HCT116 (cell line): ENCODE measurements around the gene TMA16. TPM values are rescaled to one million over a fixed set of nuclear protein-coding genes. Genes with fewer than 3 reads are reported as not detected.

ENCODE experiments used
- ATAC-seq: fragments of 200-7000 bp; cut with Tn5 transposase; 2 replicates; pipeline ENCODE4 v1.9.1; 2020; ENCODE audit warnings: mild to moderate bottlenecking, moderate library complexity
- BruUV-seq: library from RNA; stranded (reverse); fragments of 400-500 nt; replicated peaks from 2 replicates; lab custom pipeline; 2021; lab: Mats Ljungman, UMichigan
- CTCF ChIA-PET: fragments of 300-600 bp; sonication (Branson Sonifier 250); formaldehyde crosslinking; loops from one replicate; lab custom pipeline; 2021; ENCODE audit warnings: antibody characterized with exemption; lab: Charles Lee
- POLR2A ChIA-PET: fragments of 300-600, 350-600 bp; sonication (Branson Sonifier 250); formaldehyde crosslinking; loops from one replicate; lab custom pipeline; 2021; ENCODE audit warnings: antibody characterized with exemption; lab: Charles Lee
- RAD21 ChIA-PET, 2 experiments: fragments of 300-600 bp; sonication (Branson Sonifier 250); formaldehyde crosslinking; loops; one replicate each; lab custom pipeline; 2023; ENCODE audit warnings: low total read pairs in 2 of 2; ENCODE audit not compliant: uncharacterized antibody in 2 of 2, unreplicated experiment in 2 of 2, low non-redundant PET in 1 of 2; lab: Charles Lee
- DNase-seq: peaks from one replicate; pipeline ENCODE4 v3.0.0-alpha.2; 2010; ENCODE audit warnings: low read depth, low spot score
- H2AFZ ChIP-seq: fragments of 200-600 bp; shearing (Covaris generic), sonication (generic); 2 replicates; pipeline ENCODE4 v1.6.1; 2017; ENCODE audit warnings: low read depth, mixed run types, mixed read lengths, antibody characterized with exemption, low read length; ENCODE audit not compliant: poor library complexity, severe bottlenecking
- H3K27ac ChIP-seq: 2 replicates; pipeline ENCODE4 v1.5.1; 2012; ENCODE audit warnings: low read depth, low read length
- H3K27me3 ChIP-seq: fragments of 200-600 bp; sonication (generic); 2 replicates; pipeline ENCODE4 v1.6.1; 2016; ENCODE audit warnings: mixed run types, low read length, mixed read lengths; ENCODE audit not compliant: insufficient read depth
- H3K36me3 ChIP-seq, 2 experiments: fragments of 200-500 bp in 1 of 2; fragments of 200-600 bp in 1 of 2; sonication (Bioruptor generic) in 1 of 2; sonication (generic) in 1 of 2; 2 replicates each; pipeline versions ENCODE4 v1.5.1 to v1.6.1; 2014 to 2016; ENCODE audit warnings: low read length in 2 of 2, inconsistent platforms in 1 of 2, mixed read lengths in 1 of 2, mixed run types in 1 of 2; ENCODE audit not compliant: insufficient read depth in 2 of 2, control insufficient read depth in 1 of 2
- H3K4me1 ChIP-seq, 2 experiments: fragments of 200-600 bp in 1 of 2; sonication (generic) in 1 of 2; 2 replicates each; pipeline versions ENCODE4 v1.5.1 to v1.6.1; 2012 to 2017; ENCODE audit warnings: low read length in 2 of 2, inconsistent platforms in 1 of 2, mild to moderate bottlenecking in 1 of 2, mixed read lengths in 1 of 2, mixed run types in 1 of 2, moderate library complexity in 1 of 2; ENCODE audit not compliant: insufficient read depth in 2 of 2, control insufficient read depth in 1 of 2
- H3K4me2 ChIP-seq: fragments of 200-600 bp; sonication (generic); 2 replicates; pipeline ENCODE4 v1.6.1; 2017; ENCODE audit warnings: mixed run types, low read length, mixed read lengths
- H3K4me3 ChIP-seq, 2 experiments: fragments of 200-600 bp in 1 of 2; sonication (generic) in 1 of 2; replicated peaks in 1 of 2; 2 replicates each; pipeline ENCODE4 v1.5.1; 2011 to 2016; ENCODE audit warnings: low read length in 2 of 2, control low read depth in 1 of 2, low read depth in 1 of 2, mild to moderate bottlenecking in 1 of 2, mixed read lengths in 1 of 2, mixed run types in 1 of 2
- H3K79me2 ChIP-seq: fragments of 200-600 bp; sonication (generic); 2 replicates; pipeline ENCODE4 v1.6.1; 2017; ENCODE audit warnings: mild to moderate bottlenecking, mixed run types, low read length, moderate library complexity, mixed read lengths; ENCODE audit not compliant: insufficient read depth
- H3K9ac ChIP-seq: fragments of 200-600 bp; sonication (generic); 2 replicates; pipeline ENCODE4 v1.6.1; 2016; ENCODE audit warnings: low read length, mixed read lengths
- H3K9me2 ChIP-seq: fragments of 200-600 bp; sonication (generic), shearing (Covaris generic); 2 replicates; pipeline ENCODE4 v1.6.1; 2017; ENCODE audit warnings: mixed run types, mild to moderate bottlenecking, moderate library complexity; ENCODE audit not compliant: insufficient read depth
- H3K9me3 ChIP-seq, 2 experiments: fragments of 200-500 bp in 1 of 2; fragments of 200-600 bp in 1 of 2; sonication (Bioruptor generic) in 1 of 2; sonication (generic) in 1 of 2; 2 replicates each; pipeline ENCODE4 v1.6.1; 2014 to 2017; ENCODE audit warnings: low read length in 2 of 2, mixed read lengths in 2 of 2, inconsistent platforms in 1 of 2, low read depth in 1 of 2, mild to moderate bottlenecking in 1 of 2, mixed run types in 1 of 2, moderate library complexity in 1 of 2; ENCODE audit not compliant: control insufficient read depth in 1 of 2, insufficient read depth in 1 of 2
- H4K20me1 ChIP-seq: fragments of 200-600 bp; sonication (generic), shearing (Covaris generic); 2 replicates; pipeline ENCODE4 v1.6.1; 2017; ENCODE audit warnings: mixed run types, mild to moderate bottlenecking, moderate library complexity; ENCODE audit not compliant: insufficient read depth
- CEBPB ChIP-seq: IDR thresholded peaks from 2 replicates; pipeline ENCODE4 v1.6.1; 2012; ENCODE audit warnings: low read depth
- EGR1 ChIP-seq: IDR thresholded peaks from 2 replicates; pipeline ENCODE4 v1.6.1; 2012; ENCODE audit warnings: low read depth
- ELF1 ChIP-seq: IDR thresholded peaks from 2 replicates; pipeline ENCODE4 v1.6.1; 2012; ENCODE audit warnings: low read depth, borderline replicate concordance
- EZH2 ChIP-seq: fragments of 200-600 bp; sonication (generic); IDR thresholded peaks from 2 replicates; pipeline ENCODE4 v1.6.1; 2017; ENCODE audit warnings: antibody characterized with exemption, mixed run types
- FOSL1 ChIP-seq: IDR thresholded peaks from 2 replicates; pipeline ENCODE4 v1.6.1; 2012; ENCODE audit warnings: low read depth
- JUND ChIP-seq: IDR thresholded peaks from 2 replicates; pipeline ENCODE4 v1.6.1; 2012
- POLR2A ChIP-seq: IDR thresholded peaks from 2 replicates; pipeline ENCODE4 v1.7.0; 2011; ENCODE audit warnings: borderline replicate concordance; ENCODE audit not compliant: insufficient read depth, insufficient read length; ENCODE audit errors: extremely low read depth
- POLR2AphosphoS5 ChIP-seq: IDR thresholded peaks from 2 replicates; pipeline ENCODE4 v1.6.1; 2011; ENCODE audit warnings: mild to moderate bottlenecking, low read depth, low read length, moderate library complexity
- RAD21 ChIP-seq: IDR thresholded peaks from 2 replicates; pipeline ENCODE4 v1.6.1; 2012; ENCODE audit warnings: low read depth, mild to moderate bottlenecking
- SP1 ChIP-seq: IDR thresholded peaks from 2 replicates; pipeline ENCODE4 v1.6.1; 2012; ENCODE audit warnings: low read depth
- SRF ChIP-seq: IDR thresholded peaks from 2 replicates; pipeline ENCODE4 v1.6.1; 2012; ENCODE audit warnings: low read depth
- TCF7L2 ChIP-seq: IDR thresholded peaks from 2 replicates; pipeline ENCODE4 v1.7.0; 2011; ENCODE audit warnings: borderline replicate concordance, inconsistent platforms; ENCODE audit not compliant: insufficient read depth, insufficient read length; ENCODE audit errors: extremely low read depth
- YY1 ChIP-seq: IDR thresholded peaks from 2 replicates; pipeline ENCODE4 v1.6.1; 2011; ENCODE audit warnings: low read length, low read depth, moderate library complexity, mild to moderate bottlenecking; ENCODE audit not compliant: insufficient replicate concordance; ENCODE audit errors: extremely low read depth
- ZFX ChIP-seq: fragments of 450-650 bp; IDR thresholded peaks from 2 replicates; pipeline ENCODE4 v1.6.1; 2017
- intact Hi-C: fragments of 100-400 bp; cut with micrococcal nuclease; formaldehyde crosslinking; loops from 2 replicates; pipeline ENCODE4 v1.10.0; 2022
- total RNA-seq: library from RNA; stranded (reverse); gene quantifications from one replicate; pipeline ENCODE4 v1.2.1, GENCODE V29; 2021; ENCODE audit not compliant: unreplicated experiment
- TF ChIP-seq, protein P1 (sequence below), 3 experiments: fragments of 200-600 bp in 1 of 3; sonication (generic) in 1 of 3; IDR thresholded peaks in 2 of 3; conservative IDR thresholded peaks in 1 of 3; 2 replicates each; pipeline ENCODE4 v1.5.1; 2012 to 2017; ENCODE audit warnings: low read depth in 2 of 3, low read length in 2 of 3, antibody characterized with exemption in 1 of 3, borderline replicate concordance in 1 of 3, control low read depth in 1 of 3, mild to moderate bottlenecking in 1 of 3, mixed read lengths in 1 of 3, mixed run types in 1 of 3, moderate library complexity in 1 of 3; ENCODE audit not compliant: insufficient read depth in 1 of 3
- TF ChIP-seq, protein P2 (sequence below): IDR thresholded peaks from 2 replicates; pipeline ENCODE4 v1.6.1; 2011; ENCODE audit warnings: mild to moderate bottlenecking, low read length, moderate library complexity; ENCODE audit not compliant: insufficient replicate concordance; ENCODE audit errors: extremely low read depth
- TF ChIP-seq, protein P3 (sequence below): IDR thresholded peaks from 2 replicates; pipeline ENCODE4 v1.6.1; 2012; ENCODE audit warnings: low read depth
- TF ChIP-seq, protein P4 (sequence below): IDR thresholded peaks from 2 replicates; pipeline ENCODE4 v1.6.1; 2012
- TF ChIP-seq, protein P5 (sequence below): IDR thresholded peaks from 2 replicates; pipeline ENCODE4 v1.6.1; 2012

The TMA16 gene
- total RNA-seq, 1 experiment from 2014 or later = 52.7 TPM

DNA sequence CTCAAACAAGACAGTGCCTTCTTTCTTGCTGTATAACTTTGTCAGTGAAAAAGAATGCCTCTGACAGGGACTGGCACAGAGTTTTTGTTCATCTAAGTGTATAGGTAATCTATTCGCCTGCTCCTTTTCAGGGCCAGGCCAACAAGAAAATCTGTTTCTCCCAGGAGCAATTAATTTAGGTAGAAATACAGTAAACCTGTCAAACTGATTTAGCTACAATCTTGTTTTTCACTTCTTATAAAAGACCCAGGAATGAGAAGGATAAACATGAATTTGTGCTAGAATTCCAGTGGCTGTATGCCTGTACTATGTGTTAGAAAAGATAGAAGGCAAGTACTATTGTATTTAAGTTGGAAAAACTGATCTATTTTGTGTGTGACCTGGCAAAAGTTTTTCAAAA, 6.1 kb downstream of the TMA16 start:
- TF ChIP-seq, protein P1, sequence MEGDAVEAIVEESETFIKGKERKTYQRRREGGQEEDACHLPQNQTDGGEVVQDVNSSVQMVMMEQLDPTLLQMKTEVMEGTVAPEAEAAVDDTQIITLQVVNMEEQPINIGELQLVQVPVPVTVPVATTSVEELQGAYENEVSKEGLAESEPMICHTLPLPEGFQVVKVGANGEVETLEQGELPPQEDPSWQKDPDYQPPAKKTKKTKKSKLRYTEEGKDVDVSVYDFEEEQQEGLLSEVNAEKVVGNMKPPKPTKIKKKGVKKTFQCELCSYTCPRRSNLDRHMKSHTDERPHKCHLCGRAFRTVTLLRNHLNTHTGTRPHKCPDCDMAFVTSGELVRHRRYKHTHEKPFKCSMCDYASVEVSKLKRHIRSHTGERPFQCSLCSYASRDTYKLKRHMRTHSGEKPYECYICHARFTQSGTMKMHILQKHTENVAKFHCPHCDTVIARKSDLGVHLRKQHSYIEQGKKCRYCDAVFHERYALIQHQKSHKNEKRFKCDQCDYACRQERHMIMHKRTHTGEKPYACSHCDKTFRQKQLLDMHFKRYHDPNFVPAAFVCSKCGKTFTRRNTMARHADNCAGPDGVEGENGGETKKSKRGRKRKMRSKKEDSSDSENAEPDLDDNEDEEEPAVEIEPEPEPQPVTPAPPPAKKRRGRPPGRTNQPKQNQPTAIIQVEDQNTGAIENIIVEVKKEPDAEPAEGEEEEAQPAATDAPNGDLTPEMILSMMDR (IDR thresholded peaks at IDR 0.05 in 2 of 3, conservative IDR thresholded peaks at IDR 0.05 in 1 of 3; ENCODE audit: borderline replicate concordance in 1 of 3, insufficient read depth in 1 of 3, low read depth in 2 of 3, low read length in 2 of 3) = no peak
- TF ChIP-seq TCF7L2 (no peak), POLR2A (no peak), SRF (no peak), ELF1 (no peak), CEBPB (no peak), SP1 (no peak), YY1 (no peak), JUND (no peak), EZH2 (no peak), EGR1 (no peak), POLR2AphosphoS5 (no peak), FOSL1 (no peak), RAD21 (no peak), ZFX (no peak)
- TF ChIP-seq, protein P2, sequence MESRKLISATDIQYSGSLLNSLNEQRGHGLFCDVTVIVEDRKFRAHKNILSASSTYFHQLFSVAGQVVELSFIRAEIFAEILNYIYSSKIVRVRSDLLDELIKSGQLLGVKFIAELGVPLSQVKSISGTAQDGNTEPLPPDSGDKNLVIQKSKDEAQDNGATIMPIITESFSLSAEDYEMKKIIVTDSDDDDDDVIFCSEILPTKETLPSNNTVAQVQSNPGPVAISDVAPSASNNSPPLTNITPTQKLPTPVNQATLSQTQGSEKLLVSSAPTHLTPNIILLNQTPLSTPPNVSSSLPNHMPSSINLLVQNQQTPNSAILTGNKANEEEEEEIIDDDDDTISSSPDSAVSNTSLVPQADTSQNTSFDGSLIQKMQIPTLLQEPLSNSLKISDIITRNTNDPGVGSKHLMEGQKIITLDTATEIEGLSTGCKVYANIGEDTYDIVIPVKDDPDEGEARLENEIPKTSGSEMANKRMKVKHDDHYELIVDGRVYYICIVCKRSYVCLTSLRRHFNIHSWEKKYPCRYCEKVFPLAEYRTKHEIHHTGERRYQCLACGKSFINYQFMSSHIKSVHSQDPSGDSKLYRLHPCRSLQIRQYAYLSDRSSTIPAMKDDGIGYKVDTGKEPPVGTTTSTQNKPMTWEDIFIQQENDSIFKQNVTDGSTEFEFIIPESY = no peak
- TF ChIP-seq, protein P3, sequence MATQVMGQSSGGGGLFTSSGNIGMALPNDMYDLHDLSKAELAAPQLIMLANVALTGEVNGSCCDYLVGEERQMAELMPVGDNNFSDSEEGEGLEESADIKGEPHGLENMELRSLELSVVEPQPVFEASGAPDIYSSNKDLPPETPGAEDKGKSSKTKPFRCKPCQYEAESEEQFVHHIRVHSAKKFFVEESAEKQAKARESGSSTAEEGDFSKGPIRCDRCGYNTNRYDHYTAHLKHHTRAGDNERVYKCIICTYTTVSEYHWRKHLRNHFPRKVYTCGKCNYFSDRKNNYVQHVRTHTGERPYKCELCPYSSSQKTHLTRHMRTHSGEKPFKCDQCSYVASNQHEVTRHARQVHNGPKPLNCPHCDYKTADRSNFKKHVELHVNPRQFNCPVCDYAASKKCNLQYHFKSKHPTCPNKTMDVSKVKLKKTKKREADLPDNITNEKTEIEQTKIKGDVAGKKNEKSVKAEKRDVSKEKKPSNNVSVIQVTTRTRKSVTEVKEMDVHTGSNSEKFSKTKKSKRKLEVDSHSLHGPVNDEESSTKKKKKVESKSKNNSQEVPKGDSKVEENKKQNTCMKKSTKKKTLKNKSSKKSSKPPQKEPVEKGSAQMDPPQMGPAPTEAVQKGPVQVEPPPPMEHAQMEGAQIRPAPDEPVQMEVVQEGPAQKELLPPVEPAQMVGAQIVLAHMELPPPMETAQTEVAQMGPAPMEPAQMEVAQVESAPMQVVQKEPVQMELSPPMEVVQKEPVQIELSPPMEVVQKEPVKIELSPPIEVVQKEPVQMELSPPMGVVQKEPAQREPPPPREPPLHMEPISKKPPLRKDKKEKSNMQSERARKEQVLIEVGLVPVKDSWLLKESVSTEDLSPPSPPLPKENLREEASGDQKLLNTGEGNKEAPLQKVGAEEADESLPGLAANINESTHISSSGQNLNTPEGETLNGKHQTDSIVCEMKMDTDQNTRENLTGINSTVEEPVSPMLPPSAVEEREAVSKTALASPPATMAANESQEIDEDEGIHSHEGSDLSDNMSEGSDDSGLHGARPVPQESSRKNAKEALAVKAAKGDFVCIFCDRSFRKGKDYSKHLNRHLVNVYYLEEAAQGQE = no peak
- TF ChIP-seq, protein P4, sequence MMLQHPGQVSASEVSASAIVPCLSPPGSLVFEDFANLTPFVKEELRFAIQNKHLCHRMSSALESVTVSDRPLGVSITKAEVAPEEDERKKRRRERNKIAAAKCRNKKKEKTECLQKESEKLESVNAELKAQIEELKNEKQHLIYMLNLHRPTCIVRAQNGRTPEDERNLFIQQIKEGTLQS = no peak
- TF ChIP-seq, protein P5, sequence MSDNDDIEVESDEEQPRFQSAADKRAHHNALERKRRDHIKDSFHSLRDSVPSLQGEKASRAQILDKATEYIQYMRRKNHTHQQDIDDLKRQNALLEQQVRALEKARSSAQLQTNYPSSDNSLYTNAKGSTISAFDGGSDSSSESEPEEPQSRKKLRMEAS = no peak
- no TSS peak for BruUV-seq
- Histone ChIP-seq H2AFZ (no peak overlapping the region), H3K79me2 (peaks cover 100% of the 10 kb centered on the region), H3K36me3 (peaks cover 0 to 2% of the 10 kb centered on the region in 2 experiments; a peak in 1 of 4 replicates), H3K4me2 (no peak overlapping the region), H3K9ac (no peak overlapping the region), H3K9me2 (no peaks in the 10 kb centered on the region), H3K4me1 (peaks cover 0 to 7% of the 10 kb centered on the region in 2 experiments; a peak in 2 of 4 replicates), H4K20me1 (peaks cover 22% of the 10 kb centered on the region; the same call in 1 of the 2 replicates), H3K4me3 (no peak overlapping the region), H3K9me3 (no peaks in the 10 kb centered on the region), H3K27ac (no peak overlapping the region), H3K27me3 (no peaks in the 10 kb centered on the region)
- DNase-seq (no peak), ATAC-seq (no peak)
- ChIA-PET CTCF (no interaction called here), RAD21 (no interaction called here), POLR2A (no interaction called here)
- intact Hi-C loops = no loop called here
